B cell (primary cell): ENCODE results near the gene CCR5AS.

Experiments used
- CTCF ChIP-seq: fragments of 200-600 bp; IDR thresholded peaks from one replicate; pipeline ENCODE4 v1.8.0; 2022; ENCODE audit warnings: antibody characterized with exemption, mild to moderate bottlenecking
- EZH2 ChIP-seq: IDR thresholded peaks from 2 replicates; pipeline ENCODE4 v1.6.1; 2012; ENCODE audit warnings: borderline replicate concordance, low read depth, mild to moderate bottlenecking, moderate library complexity, low read length; ENCODE audit not compliant: insufficient read depth, poor library complexity, severe bottlenecking

DNA sequence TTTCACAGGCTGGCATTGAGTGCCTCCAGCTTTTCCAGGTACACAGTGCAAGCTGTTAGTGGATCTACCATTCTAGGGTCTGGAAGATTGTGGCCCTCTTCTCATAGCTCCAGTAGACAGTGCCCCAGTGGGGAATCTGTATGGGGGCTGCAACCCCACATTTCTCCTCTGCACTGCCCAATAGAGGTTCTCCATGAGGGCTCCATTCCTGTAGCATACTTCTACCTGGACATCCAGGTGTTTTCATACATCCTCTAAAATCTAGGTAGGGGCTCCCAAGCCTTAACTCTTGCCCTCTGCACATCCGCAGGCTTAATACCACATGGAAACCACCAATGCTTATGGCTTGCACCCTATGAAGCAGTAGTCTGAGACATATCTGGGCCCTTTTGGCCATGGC lies 68.0 kb downstream of the CCR5AS start:
- TF ChIP-seq CTCF: no peak
- TF ChIP-seq EZH2: no peak
